Measurements from ENCODE around the gene IGF2BP2.

Gene IGF2BP2

DNA sequence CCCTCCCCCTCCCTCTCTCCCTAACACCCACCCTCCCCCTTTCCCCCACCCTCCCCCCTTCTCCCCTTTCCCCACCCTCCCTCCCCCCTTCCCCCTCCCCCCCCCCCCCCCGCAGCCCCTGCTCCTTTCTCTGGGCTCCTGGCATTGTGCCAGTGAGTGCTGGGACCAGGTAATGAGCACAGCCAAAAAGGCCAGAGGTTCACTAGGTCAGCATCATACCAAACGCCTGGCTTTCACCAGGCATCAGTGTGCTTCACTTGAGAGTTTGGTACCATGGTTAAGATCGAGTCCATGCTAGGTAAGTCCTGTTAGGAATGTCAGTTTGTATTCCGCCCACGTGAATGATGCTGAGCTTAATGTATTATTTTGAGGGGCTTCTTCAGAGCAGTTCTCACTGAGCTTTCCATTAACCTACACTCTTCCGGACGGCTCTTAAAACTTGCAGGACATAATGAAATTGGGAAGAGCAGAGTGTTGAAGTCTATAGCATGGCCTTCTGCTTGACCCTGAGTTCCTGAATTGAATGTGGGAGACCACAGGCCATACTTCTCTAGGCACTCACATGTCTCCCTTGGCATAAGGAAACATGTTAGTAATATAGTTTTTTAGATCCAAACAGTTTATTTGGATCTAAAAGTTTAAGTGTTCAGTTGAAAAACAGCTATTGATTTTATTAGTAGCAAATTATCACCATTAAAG lies 193.2 kb downstream of the IGF2BP2 start:
- DNase-seq = no peak

DNA sequence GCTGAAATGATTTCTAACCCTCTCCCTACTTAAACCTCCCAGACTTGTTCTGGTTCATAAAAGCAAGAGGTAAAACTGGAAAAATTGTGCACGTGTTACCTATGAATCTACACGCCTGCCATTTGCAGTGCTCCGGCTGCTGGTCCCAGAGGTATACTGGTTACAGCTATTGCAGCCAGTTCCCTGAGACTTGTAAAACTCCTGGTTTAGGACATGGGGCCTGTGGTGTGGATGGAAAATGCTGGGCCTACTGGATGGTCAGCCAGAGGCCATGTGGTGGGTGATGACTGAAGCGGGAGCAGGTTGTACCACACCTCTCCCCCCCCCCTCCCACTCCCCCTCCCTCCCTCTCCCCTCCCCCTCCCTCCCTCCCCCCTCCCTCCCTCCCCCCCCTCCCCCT lies 193.7 kb downstream of the IGF2BP2 start:
- DNase-seq = no peak

DNA sequence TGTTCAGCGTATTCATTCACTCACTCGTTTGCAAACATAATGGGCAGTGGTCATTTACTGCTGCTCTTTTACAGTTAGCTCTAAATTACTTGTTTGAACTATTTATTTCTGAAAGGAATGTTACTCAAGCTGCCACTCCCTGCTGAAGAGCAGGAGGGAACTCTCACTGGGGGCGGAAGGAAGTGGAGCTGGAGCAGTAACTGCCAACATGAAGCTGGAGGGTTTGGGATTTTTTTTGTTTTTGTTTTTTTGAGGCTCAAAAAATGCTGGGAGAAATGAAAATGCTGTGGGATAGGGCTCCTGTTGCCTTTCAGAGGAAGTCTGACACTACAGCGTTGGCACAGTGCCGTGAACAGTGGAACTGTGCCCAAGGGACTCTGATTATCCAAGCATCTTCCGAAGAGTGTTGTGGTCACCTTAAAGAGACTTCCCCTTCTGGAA lies 194.6 kb downstream of the IGF2BP2 start:
- DNase-seq = no peak

DNA sequence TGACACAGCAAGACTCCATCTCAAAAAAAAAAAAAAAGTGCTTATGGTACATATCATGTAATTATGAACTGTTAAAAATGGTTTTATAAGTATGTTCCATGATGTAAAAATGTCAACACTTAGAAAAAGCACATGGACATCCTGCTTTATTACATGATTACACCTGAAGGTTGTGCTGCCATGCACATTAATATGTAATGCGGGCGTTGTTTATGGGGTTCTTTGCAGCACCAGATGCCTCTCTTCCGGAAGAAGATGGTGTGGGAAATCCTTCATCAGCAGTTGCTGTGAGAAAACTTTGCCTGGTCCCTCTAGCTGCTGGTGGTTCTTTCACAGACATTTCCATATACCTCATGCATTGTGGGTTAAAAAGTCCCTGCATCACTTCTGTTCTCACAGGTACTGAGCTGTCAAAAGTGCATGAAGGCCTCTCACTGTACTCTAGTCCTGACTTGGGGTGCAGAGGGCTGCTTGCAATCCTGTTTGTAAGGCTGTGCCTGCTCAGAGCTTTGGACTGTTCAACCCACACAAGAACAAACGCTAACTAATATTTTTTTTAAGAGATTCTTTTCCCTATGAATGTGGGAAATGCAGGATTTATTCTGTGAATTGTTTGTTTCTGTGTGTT lies 195.2 kb downstream of the IGF2BP2 start:
- no peak for DNase-seq

DNA sequence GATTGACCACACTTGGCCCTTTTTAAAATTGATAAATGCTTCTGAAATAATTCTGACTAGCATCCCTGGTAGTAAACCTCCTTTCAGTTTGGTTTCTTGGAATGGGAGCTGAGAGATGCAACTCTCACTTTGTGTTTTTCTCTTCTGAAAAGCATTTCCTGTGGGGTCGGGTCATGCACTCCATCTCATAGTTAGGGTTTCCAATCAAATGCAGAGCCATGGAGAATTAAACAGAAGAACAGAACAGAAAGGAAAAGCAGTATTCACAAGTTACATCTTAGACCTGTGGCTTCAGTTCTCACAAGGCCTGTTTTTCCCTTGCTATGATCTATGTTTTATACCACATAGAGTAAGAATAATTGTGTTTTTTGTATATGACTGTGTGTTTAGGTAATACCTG lies 199.1 kb downstream of the IGF2BP2 start:
- DNase-seq = no peak

DNA sequence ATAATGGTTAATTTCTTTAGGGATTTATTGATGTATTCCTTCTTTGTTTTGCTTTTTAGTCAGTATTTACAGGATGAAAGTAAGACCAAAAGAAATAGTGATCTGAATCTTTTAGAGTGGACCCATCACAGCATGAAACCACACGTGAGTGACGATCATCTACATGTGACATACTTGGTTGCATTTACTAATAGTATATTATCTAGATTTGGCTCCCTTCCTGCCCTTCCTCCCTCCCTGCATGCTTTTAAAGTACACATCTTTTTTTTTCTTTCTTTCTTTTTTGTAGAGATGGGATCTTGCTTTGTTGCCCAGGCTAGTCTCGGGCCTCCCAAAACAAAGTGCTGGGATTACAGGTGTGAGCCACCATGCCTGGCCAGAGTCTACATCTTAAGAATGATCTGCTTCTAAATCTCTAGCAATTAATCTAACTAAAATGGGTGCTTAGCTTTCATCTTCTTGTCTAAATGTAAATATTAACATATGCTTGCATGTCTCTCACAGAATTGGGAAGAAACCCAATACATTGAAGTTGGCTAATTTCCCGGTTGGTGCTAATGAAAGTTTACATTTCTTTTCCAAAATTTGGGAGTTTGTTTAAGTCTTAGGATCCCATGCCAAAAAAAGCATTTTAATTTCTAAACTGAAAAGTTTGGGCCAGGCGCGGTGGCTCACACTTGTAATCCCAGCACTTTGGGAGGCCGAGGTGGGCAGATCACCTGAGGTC lies 200.7 kb downstream of the IGF2BP2 start:
- DNase-seq = no peak

DNA sequence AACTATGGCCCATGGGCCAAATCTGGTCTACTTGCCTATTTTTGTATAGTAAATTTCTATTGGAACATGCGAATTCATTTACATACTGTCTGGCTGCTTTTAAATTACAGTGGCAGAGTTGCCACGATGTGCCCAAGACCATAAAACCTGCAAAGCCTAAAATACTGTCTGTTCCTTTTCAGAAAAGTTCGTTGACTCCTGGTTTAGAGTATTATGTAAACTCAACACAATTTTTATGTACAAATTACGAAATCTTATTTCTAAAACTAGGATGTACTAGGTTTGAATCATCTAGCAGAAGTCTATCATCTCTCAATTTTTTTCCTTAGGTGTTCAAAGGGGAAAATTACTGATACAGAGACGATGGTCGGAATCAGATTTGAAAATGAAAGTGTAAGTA lies 211.8 kb downstream of the IGF2BP2 start:
- no peak for DNase-seq

DNA sequence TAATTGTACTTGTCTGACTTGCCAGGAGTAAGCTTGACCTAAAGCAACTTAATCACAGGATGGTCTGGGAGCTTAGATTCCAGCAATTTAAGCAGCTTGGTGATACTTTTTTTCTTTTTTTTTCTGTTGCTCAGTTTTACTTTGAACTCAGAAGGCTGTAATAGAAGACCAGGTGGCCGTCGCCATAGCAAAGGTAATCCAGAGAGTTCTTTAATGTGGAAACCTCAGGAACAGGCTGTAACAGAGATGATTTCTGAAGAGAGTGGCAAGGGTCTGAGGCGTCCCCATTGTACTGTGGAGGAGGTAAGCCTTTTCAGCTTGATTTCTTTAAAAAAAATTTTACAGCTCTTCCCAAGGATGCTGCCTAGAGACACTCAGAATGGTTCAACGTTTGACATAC lies 218.6 kb downstream of the IGF2BP2 start:
- DNase-seq = no peak

DNA sequence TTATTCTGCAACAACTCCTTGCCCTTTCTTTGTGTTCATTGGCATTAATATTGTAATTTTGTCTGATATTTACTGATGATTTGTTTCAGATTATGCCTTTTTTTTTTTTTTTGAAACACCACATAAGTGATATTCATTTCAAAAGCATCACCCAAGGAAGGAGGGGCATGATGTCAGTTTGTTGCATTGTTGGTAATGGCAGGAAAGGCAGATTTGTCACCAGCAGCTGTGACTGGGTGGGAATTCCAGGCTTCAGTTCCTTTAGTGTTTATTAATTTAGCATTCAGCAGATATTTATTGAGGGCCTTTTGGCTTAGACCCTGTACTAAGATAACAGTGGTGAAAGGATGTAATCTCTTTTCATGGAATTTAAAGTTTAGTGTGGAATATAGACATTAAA lies 219.3 kb downstream of the IGF2BP2 start:
- DNase-seq = no peak

DNA sequence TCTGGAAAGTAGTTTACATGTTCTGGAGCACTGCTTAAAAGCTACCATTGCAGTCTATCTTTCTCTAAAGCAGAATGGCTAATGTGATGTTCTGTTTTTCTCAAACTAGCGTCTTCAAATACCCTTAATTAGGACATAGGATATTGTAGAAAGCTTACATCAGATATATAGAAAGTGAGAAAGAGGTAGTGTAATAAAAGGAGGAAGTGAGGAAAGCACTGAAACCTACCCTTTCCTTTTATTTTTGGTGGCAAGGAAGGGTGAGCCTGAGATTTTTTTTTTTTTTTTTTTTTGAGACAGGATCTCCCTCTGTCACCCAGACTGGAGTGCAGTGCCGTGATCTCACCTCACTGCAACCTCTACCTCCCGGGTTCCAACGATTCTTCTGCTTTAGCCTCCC lies 229.3 kb downstream of the IGF2BP2 start:
- peak; percentile 72 for DNase-seq

DNA sequence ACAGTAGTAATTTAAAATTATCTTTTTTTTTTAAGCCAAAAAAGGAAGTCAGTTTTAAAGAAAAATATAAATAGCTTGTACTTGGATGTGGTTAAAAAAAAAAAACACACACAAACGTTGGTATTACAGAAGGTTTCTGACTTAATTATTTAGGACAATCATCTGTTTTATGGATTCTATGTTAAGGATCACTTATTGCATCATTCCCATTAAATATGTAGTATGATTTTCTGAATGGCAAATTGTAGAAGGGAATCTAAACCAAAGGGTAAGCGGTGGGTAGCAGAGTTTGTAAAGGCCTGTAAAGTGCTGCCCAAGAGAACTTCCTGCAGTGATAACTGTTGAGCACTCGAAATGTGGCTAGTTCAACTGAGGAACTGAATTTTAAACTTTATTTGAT lies 230.8 kb downstream of the IGF2BP2 start:
- no peak for DNase-seq
